Testis (tissue), 2 donors: ENCODE measurements around the gene ZMAT5.

ENCODE experiments used
- POLR2A ChIP-seq: fragments of 450-650 bp; IDR thresholded peaks from one replicate; pipeline ENCODE4 v1.6.1; 2017; ENCODE audit warnings: antibody characterized with exemption, mild to moderate bottlenecking, moderate library complexity
- TF ChIP-seq, protein P1 (sequence below), 3 experiments: fragments of 450-650 bp in 2 of 3; fragments of 200-600 bp in 1 of 3; sonication (generic) in 1 of 3; IDR thresholded peaks; one replicate each; pipeline ENCODE4 v1.5.1; 2016 to 2019; ENCODE audit warnings: antibody characterized with exemption in 3 of 3, mild to moderate bottlenecking in 2 of 3, moderate library complexity in 1 of 3

DNA sequence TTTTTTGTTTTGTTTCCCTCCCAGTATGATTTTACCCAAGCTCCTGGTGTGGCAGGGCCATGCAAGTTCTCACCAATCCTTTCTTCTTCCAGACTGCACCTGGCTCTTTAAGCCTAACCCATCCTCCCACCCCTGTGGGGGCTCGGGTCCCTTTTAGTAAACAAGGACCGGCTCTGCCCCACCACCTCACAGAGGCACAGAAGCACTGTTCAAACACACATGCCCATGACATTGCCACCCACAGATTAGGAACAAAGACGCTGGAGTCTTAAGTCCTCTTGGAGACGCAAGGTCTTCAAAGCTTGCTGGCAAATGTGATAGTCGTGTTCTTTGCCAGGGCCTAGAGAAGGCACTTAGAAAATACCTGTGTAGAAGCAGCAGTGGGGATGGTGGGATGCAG, 19.2 kb upstream of the ZMAT5 start:
- TF ChIP-seq POLR2A, result no peak
- TF ChIP-seq, protein P1, sequence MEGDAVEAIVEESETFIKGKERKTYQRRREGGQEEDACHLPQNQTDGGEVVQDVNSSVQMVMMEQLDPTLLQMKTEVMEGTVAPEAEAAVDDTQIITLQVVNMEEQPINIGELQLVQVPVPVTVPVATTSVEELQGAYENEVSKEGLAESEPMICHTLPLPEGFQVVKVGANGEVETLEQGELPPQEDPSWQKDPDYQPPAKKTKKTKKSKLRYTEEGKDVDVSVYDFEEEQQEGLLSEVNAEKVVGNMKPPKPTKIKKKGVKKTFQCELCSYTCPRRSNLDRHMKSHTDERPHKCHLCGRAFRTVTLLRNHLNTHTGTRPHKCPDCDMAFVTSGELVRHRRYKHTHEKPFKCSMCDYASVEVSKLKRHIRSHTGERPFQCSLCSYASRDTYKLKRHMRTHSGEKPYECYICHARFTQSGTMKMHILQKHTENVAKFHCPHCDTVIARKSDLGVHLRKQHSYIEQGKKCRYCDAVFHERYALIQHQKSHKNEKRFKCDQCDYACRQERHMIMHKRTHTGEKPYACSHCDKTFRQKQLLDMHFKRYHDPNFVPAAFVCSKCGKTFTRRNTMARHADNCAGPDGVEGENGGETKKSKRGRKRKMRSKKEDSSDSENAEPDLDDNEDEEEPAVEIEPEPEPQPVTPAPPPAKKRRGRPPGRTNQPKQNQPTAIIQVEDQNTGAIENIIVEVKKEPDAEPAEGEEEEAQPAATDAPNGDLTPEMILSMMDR (IDR thresholded peaks at IDR 0.05), result no peak
